Left colon (tissue), 2 donors: ENCODE data around the gene NXPE2. TPM values are rescaled to one million over a fixed set of nuclear protein-coding genes. Genes with fewer than 3 reads are reported as not detected.
"Not testable (repeated sequence)": the region's sequence is repeated elsewhere in the genome, so short reads cannot be mapped to it uniquely, and the experiment has no call there.

ENCODE experiments used
- ATAC-seq: fragments of 200-7000 bp; cut with Tn5 transposase; one replicate; pipeline ENCODE4 v1.9.1; 2020; ENCODE audit warnings: mild to moderate bottlenecking, moderate library complexity
- DNase-seq, 2 donors: peaks; one replicate each; pipeline ENCODE4 v3.0.0-alpha.2; 2020
- intact Hi-C, 2 donors: fragments of 100-400 bp; cut with DNase I in 1 of 2; cut with micrococcal nuclease in 1 of 2; formaldehyde crosslinking; loops; one replicate each; pipeline versions ENCODE4 v1.11.2 to v1.14.0; 2022; cut with DNase I, micrococcal nuclease
- long read RNA-seq: library from polyadenylated mRNA; unstranded; transcript quantifications from one replicate; pipeline ENCODE4 v2.0.0, GENCODE V29; 2021
- total RNA-seq, 2 donors: library from RNA; stranded (reverse); fragmentation: NEBNext Ultra II Directional; extraction: Animal tissue kit (Norgen Biotek cat#: 25700); gene quantifications; one replicate each; pipeline ENCODE4 v1.2.1, GENCODE V29; 2021
- donor health status: DM: no; HTN: no; CAD: no.
- donor health status: DM: yes; HTN: yes; CAD: no.

Gene NXPE2
- total RNA-seq = 10 to 100 TPM; 17.0 to 28.1 TPM
- long read RNA-seq, partial matches to known transcripts = 0 of 5 reads
- long read RNA-seq, other reads (novel, unspliced or antisense) = 3 of 5 reads

- intact Hi-C loops = no loop called here
- DNase-seq = peak; percentile 65 to 81
- peak; percentile 85 for ATAC-seq
Measured at GRCh38 chr11:114678125-114679036, at the start of gene NXPE2. Gene NXPE2 (plus strand): TSS chr11:114678527. CDS start chr11:114678576, 49 bp downstream.

- intact Hi-C loops, DNase-seq, ATAC-seq: not testable (repeated sequence)
Measured at GRCh38 chr11:114631445-114631965, 46.8 kb upstream of the NXPE2 start.

GRCh38 chr11:114639440-114639839, 38.9 kb upstream of the NXPE2 start:
- ATAC-seq, intact Hi-C loops, DNase-seq: not testable (repeated sequence)

- DNase-seq (peak; percentile 37 to 59), ATAC-seq (peak; percentile 48)
- intact Hi-C loops = no loop called here
Measured at GRCh38 chr11:114650661-114651060, 27.7 kb upstream of the NXPE2 start.

- DNase-seq (no peak), ATAC-seq (peak; percentile 15)
- intact Hi-C loops = no loop called here
Measured at GRCh38 chr11:114651145-114651718, 27.1 kb upstream of the NXPE2 start.

GRCh38 chr11:114653148-114653547, 25.2 kb upstream of the NXPE2 start:
- no peak for DNase-seq
- ATAC-seq = peak; percentile 73
- intact Hi-C loops = no loop called here

DNA sequence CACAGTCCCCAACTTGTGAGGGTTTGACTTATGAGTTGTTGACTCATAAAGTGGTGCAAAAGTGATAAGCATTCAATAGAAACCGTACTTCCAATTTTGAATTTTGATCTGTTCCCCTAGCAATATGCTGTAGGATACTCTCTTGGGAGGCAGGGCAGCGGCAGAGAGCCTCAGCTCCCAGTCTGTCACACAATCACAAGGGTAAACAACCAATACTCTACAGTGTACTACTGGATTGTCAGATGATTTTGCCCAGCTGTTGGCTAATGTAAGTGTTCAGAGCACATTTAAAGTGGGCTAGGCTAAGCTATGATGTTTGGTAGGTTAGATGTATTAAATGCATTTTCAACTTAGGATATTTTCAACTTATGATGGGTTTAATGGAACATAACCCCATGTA, 13.7 kb upstream of the NXPE2 start:
- intact Hi-C loops = no loop called here
- no peak for DNase-seq
- no peak for ATAC-seq

- no peak for DNase-seq
- intact Hi-C loops = no loop called here
- peak; percentile 72 for ATAC-seq
Measured at GRCh38 chr11:114666760-114667159, 11.6 kb upstream of the NXPE2 start.

DNA sequence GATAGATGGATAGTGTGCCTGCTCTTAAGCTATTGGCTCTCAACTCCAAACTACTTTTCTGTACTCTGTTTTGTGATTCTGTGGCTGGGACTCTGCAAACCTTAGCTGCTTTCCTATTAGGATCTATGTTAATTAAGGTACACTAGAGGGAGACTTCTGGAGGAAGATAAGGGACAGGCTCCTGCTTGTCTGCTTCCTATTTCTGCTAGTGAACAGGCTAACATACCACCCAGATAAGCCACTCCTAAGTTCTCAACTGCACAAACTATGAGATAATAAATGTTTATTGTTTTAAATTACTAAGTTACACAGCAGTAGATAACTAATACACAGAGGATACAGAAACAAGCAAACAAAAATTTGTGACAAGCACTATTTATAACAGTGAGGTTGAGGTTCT, 10.2 kb upstream of the NXPE2 start:
- ATAC-seq = peak; percentile 78
- intact Hi-C loops = no loop called here
- no peak for DNase-seq

DNA sequence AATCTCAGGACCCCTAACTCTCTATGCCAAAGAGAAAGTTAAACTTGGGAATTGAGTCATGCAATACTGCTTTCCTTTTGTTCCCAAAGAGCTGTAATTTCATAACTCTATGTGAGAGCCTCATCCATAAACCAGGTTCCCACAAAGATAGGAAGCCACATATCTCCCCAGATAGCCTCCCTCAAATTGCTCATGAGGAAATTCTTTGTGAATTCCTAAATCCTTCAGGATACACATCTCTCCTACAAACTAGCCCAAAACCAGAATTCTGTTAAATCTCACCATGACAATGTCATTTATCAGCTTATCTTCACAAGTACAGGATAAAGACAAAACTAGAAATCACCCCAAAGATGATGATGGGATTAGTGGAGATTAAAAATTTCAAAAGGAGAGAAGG, 4.7 kb upstream of the NXPE2 start:
- intact Hi-C loops = no loop called here
- no peak for ATAC-seq

DNA sequence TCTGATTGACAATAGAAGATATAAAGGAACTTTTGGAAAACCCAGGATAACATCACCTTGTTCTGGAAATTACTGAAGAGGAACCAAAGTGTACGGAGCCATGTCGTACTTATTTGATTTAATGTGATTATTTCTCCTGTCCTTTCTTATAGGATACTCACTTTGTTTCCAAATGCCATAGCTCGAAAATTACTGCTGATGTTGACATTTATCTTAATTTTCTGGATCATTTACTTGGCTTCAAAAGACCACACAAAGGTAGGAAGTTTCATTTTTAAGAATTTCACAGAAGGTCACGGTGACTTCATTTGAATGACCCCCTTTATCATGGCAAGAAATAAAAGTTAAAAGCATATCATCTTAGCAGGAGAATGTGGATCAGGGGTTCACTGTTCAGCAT, 1.2 kb downstream of the NXPE2 start:
- ATAC-seq (no peak), DNase-seq (no peak)
- intact Hi-C loops = no loop called here

More for the DNA sequence above, 4.7 kb upstream of the NXPE2 start:
- no peak for DNase-seq

- DNase-seq = no peak
- no peak for ATAC-seq
- intact Hi-C loops = no loop called here
Measured at GRCh38 chr11:114683007-114683406, 4.7 kb downstream of the NXPE2 start.

DNA sequence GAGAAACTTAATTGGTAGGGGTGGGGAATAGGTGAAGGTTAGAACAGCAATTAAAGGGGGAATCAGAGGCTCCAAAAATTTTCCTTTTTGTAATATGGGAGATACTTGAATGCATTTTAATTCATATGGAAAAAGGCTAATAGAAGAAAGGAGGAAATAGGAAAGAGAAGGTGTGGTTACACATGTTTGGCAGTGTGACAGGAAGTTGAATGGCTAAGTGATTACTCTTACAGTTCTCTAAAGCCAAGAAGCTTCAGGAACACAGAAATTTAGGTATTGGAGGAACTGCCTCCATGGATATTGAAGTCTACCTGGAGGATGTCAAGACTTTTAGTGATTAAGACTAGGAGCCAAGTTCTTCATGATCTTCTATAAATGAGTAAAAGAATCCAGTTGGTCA, 6.3 kb downstream of the NXPE2 start:
- DNase-seq (no peak), ATAC-seq (peak; percentile 64)
- intact Hi-C loops = no loop called here

GRCh38 chr11:114685097-114685496, 6.8 kb downstream of the NXPE2 start:
- ATAC-seq (peak; percentile 80), DNase-seq (no peak)
- intact Hi-C loops = no loop called here

- ATAC-seq = peak; percentile 67
- intact Hi-C loops = no loop called here
- peak; percentile 15 to 49 for DNase-seq
Measured at GRCh38 chr11:114705280-114706024, 27.1 kb downstream of the NXPE2 start.

DNA sequence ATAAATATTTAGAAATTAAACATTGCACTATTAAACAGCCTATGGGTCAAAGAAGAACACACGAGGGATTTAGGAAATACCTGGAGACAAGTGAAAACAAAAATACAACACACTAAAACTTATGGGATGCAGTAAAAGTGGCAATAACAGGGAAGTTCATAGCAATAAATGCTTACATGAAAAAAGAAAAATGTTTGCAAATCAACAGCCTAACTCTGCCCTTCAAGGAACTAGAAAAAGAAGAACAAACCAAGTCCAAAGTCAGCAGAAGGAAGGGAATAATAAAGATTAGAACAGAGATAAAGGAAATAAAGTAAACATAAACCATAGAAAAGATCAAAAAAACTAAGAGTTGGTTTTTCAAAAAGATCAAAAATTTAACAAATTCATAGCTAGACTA, 31.6 kb downstream of the NXPE2 start:
- intact Hi-C loops = no loop called here
- peak; percentile 88 for ATAC-seq
- DNase-seq = no peak

GRCh38 chr11:114713756-114714155, 35.4 kb downstream of the NXPE2 start:
- intact Hi-C loops = no loop called here
- no peak for DNase-seq
- ATAC-seq = no peak

DNA sequence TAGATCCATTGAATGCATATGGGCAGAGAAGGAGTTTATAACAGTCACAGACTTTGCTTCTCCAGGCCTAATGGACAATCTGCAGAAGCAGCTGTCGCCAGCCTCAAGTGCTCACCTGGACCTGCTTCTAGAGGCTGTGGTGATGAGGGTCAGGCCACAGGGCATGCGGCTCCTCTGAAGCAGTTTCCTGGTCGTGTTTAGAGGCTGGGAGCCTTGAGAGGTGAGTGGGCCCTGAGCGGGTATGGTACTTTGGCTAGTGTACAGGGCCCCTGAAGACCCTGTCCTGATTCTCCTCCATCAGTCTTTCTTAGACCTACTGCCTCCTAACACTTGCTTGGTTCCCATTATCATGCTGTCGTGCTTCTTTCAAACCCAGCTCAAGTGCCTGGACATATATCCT, 41.2 kb downstream of the NXPE2 start:
- no peak for ATAC-seq
- no peak for DNase-seq
- intact Hi-C loops = no loop called here

DNA sequence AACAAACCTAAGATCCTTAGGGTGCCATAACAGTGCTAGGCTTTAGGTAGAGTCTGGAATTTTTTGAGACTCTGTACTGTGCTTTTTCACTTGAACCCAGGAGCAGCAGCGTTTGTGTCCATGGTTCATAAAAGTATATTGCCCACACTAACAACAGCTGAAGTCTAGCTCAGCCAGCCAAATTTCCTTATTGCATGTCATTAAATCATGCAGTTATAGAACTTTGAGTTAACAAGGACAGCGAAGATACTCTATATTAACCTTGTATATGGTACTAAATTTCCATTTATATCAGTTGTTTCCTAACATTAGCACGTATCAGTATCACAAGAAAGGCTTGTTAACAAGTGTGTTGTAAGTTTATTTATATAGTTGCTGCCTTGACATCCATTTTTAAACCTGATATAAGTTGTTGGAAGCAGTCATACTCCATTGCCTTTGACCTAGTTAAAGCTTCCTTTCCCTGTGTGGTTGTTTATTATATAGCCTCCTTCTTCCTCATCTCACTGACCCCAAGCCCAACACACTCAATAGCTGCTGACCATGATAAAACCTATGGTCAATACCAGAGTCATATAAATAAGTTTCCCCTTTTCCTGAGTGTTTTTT, 46.7 kb downstream of the NXPE2 start:
- ATAC-seq = peak; percentile 90
- intact Hi-C loops = no loop called here

More for the DNA sequence above, 46.7 kb downstream of the NXPE2 start:
- peak in 1 of 2 donors; percentile 51 for DNase-seq
